ENCODE results near the gene NQO2.

GRCh38 chr6:2951728-2952127 is 48.0 kb upstream of the NQO2 start:
- TF ChIP-seq CTCF (IDR thresholded peaks at IDR 0.05) (no peak), POLR2A (IDR thresholded peaks at IDR 0.05) (no peak)

Data from testis (tissue), 2 donors.